ENCODE data around the gene PLEKHA7.
"Not testable (repeated sequence)": the region's sequence is repeated elsewhere in the genome, so short reads cannot be mapped to it uniquely, and the experiment has no call there.

PLEKHA7 gene

DNA sequence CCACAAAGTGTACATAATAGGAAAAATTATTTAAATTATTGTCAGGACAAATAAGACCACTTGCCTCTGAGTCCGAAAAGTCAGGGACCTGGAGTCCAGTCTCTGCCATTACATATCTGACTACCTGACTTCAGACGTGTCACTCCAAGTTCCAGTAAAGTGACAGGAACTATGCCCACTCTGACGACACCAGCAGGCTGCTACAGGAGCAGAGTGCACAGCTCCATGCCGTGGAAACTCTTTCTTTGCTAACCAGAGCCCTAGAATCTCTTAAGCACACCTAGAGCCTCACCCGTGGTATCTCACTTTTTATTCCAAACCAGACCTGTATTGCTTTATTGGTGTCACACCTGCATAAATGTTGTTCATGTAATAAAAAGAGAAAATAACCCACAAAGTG lies 93.7 kb downstream of the PLEKHA7 start:
- Histone ChIP-seq H3K36me3 (no peaks in the 10 kb centered on the region), H3K9me3 (no peaks in the 10 kb centered on the region), H3K4me1 (no peaks in the 10 kb centered on the region), H3K4me3 (ENCODE audit: low read depth, low read length) (no peak overlapping the region), H3K27me3 (peaks cover 15% of the 10 kb centered on the region)
- TF ChIP-seq, protein P1, sequence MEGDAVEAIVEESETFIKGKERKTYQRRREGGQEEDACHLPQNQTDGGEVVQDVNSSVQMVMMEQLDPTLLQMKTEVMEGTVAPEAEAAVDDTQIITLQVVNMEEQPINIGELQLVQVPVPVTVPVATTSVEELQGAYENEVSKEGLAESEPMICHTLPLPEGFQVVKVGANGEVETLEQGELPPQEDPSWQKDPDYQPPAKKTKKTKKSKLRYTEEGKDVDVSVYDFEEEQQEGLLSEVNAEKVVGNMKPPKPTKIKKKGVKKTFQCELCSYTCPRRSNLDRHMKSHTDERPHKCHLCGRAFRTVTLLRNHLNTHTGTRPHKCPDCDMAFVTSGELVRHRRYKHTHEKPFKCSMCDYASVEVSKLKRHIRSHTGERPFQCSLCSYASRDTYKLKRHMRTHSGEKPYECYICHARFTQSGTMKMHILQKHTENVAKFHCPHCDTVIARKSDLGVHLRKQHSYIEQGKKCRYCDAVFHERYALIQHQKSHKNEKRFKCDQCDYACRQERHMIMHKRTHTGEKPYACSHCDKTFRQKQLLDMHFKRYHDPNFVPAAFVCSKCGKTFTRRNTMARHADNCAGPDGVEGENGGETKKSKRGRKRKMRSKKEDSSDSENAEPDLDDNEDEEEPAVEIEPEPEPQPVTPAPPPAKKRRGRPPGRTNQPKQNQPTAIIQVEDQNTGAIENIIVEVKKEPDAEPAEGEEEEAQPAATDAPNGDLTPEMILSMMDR (IDR thresholded peaks at IDR 0.05; ENCODE audit: low read depth, low read length), result no peak
- no peak for DNase-seq

DNA sequence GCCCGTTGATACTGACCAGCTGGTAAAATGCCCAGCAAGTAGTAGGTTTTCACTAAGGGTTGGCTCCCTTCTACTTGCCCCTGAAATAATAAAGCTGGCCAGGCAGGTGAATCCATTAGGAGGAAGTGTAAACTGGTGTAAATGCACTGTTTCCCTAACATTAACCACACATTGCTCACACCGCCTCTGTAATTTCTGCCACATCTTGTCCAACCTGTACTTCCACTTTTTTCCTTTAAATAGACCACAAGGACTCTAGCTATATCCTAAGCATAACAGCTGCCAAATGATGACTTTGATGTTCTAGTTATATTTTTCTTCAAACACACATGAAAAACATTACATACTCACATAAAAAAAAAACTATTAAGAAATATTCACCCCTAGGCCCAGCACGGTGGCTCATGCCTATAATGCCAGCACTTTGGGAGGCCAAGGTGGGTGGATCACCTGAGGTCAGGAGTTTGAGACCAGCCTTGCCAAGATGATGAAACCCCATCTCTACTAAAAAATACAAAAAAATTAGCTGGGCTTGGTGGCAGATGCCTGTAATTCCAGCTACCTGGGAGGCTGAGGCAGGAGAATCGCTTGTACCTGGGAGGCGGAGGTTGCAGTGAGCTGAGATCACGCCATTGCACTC lies 95.6 kb downstream of the PLEKHA7 start:
- not testable (repeated sequence) for H3K4me1 ChIP-seq; DNase-seq; H3K27me3 ChIP-seq; H3K36me3 ChIP-seq; H3K9me3 ChIP-seq; H3K4me3 ChIP-seq (ENCODE audit: low read depth, low read length)

DNA sequence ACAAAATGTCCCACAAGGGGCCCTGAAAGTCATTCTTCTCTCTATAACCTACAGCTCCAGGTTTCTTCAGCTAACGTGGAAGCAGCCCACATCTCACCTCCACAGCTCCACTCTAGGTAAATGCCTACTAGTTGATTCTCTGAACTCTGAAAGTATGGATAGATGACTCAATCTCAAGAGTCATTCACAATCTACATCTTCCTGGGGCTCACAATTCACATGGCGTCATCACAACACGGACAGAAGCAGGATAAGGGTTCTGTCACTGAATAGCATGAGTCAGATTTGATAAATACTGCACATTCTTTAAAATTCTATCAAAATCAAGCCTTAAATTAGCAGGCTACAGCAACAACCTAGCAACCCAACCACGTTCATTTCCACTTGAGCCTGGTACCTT lies 96.3 kb downstream of the PLEKHA7 start:
- no peaks in the 10 kb centered on the region for H3K36me3 ChIP-seq
- TF ChIP-seq, protein P1 (IDR thresholded peaks at IDR 0.05; ENCODE audit: low read depth, low read length), result no peak
- H3K4me3 ChIP-seq (ENCODE audit: low read depth, low read length), result no peak overlapping the region
- no peaks in the 10 kb centered on the region for H3K9me3 ChIP-seq
- DNase-seq, result no peak
- no peaks in the 10 kb centered on the region for H3K4me1 ChIP-seq
- no peaks in the 10 kb centered on the region for H3K27me3 ChIP-seq

DNA sequence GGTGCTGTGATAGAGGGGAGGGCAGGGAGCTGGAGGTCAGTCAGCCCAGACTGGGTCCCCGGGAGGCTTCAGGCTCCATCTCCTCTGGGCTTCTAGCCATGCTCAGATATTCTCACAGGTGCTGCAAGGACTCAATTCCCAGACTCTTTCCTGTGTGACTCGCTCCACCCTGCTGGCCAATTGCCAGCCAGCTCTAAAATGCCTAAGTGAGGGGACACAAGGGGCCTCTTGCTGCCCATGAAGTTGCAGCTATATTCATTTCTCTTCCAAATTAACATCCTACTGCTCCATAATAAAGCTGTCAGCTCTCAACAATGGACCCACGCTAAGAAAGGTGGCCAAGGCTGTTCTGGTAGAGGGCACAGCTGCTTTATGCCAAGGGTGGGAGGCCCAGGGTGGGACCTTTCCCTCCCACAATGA lies 101.5 kb downstream of the PLEKHA7 start:
- H3K4me3 ChIP-seq (ENCODE audit: low read depth, low read length), result no peak overlapping the region
- no peaks in the 10 kb centered on the region for H3K4me1 ChIP-seq
- no peaks in the 10 kb centered on the region for H3K36me3 ChIP-seq
- no peaks in the 10 kb centered on the region for H3K27me3 ChIP-seq
- DNase-seq, result no peak
- TF ChIP-seq, protein P1 (IDR thresholded peaks at IDR 0.05; ENCODE audit: low read depth, low read length), result no peak
- no peaks in the 10 kb centered on the region for H3K9me3 ChIP-seq

DNA sequence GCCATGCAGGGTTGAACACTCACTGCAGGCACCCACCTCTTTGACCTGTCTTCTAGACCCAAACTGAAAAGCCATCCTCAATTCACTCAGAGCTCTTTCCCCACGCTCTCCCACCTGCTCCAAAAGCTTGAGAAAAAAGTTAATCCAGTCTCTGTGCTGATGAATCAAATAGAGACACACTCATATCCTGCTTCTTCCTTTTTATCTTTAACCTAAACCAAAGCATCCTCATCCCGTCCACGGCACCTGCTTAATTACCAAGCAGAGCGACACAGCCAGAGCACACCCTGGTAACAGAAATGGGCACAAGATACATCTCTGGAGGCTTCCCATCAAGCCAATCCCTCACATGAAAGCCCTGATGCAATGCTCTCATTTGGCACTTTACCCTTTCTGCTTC lies 102.6 kb downstream of the PLEKHA7 start:
- H3K4me1 ChIP-seq, result no peaks in the 10 kb centered on the region
- no peaks in the 10 kb centered on the region for H3K9me3 ChIP-seq
- H3K36me3 ChIP-seq, result no peaks in the 10 kb centered on the region
- H3K4me3 ChIP-seq (ENCODE audit: low read depth, low read length), result no peak overlapping the region
- TF ChIP-seq, protein P1 (IDR thresholded peaks at IDR 0.05; ENCODE audit: low read depth, low read length), result no peak
- no peak for DNase-seq
- no peaks in the 10 kb centered on the region for H3K27me3 ChIP-seq

DNA sequence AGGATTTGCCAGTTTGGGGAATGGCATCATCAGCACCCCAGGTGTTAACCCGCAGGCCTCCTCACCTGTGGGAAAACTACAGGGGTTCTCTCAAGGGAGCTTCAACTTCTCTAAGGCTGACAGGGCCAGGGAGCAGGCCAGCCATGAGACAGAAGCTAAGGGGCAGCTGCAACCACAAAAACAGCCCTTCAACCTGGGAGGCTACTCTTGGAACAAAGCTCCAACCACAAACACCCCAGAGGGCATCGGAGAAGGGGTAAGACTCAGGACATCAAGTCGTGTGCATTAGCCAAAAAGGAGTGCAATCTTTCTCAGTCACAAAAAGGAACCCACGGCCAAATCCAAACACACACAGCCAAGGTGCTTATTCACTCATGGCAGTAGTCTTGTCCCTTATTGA lies 103.0 kb downstream of the PLEKHA7 start:
- Histone ChIP-seq H3K36me3 (no peaks in the 10 kb centered on the region), H3K4me1 (no peaks in the 10 kb centered on the region), H3K9me3 (no peaks in the 10 kb centered on the region), H3K4me3 (ENCODE audit: low read depth, low read length) (no peak overlapping the region), H3K27me3 (no peaks in the 10 kb centered on the region)
- DNase-seq, result no peak
- TF ChIP-seq, protein P1 (IDR thresholded peaks at IDR 0.05; ENCODE audit: low read depth, low read length), result no peak

Measured in BE2C (cell line).